Sigmoid colon (tissue), 7 donors: ENCODE results near the gene FCHSD2. TPM values are rescaled to one million over a fixed set of nuclear protein-coding genes. Genes with fewer than 3 reads are reported as not detected.

Experiments
- DNase-seq: peaks from one replicate; pipeline ENCODE4 v3.0.0-alpha.2; 2019
- H3K27ac ChIP-seq, 4 donors: fragments of 200-600 bp; sonication (generic); one replicate each; pipeline ENCODE4 v1.5.1; 2016 to 2019; ENCODE audit warnings: mild to moderate bottlenecking in 1 of 4
- H3K27me3 ChIP-seq, 3 donors: fragments of 200-600 bp; sonication (generic); one replicate each; pipeline ENCODE4 v1.5.1; 2019; ENCODE audit warnings: mild to moderate bottlenecking in 1 of 3
- H3K36me3 ChIP-seq, 4 donors: fragments of 200-600 bp; sonication (generic); one replicate each; pipeline ENCODE4 v1.5.1; 2016 to 2019
- H3K4me1 ChIP-seq, 4 donors: fragments of 200-600 bp; sonication (generic); one replicate each; pipeline ENCODE4 v1.5.1; 2017 to 2019
- H3K4me3 ChIP-seq, 4 donors: fragments of 200-600 bp; sonication (generic); one replicate each; pipeline ENCODE4 v1.5.1; 2017 to 2019; ENCODE audit warnings: mild to moderate bottlenecking in 2 of 4, moderate library complexity in 1 of 4
- H3K9me3 ChIP-seq, 4 donors: fragments of 200-600 bp in 3 of 4; sonication (generic) in 3 of 4; one replicate each; pipeline versions ENCODE4 v1.5.1 to v1.6.1; 2013 to 2019
- CTCF ChIP-seq, 4 experiments: fragments of 450-650 bp in 3 of 4; fragments of 200-600 bp in 1 of 4; IDR thresholded peaks; one replicate each; pipeline ENCODE4 v1.5.1; 2016 to 2019; ENCODE audit warnings: antibody characterized with exemption in 4 of 4, mild to moderate bottlenecking in 3 of 4, moderate library complexity in 2 of 4
- EP300 ChIP-seq, 4 donors: sonication (generic); formaldehyde crosslinking; IDR thresholded peaks; one replicate each; pipeline ENCODE4 v1.6.1; 2017; ENCODE audit warnings: antibody characterized with exemption in 4 of 4
- POLR2A ChIP-seq, 2 donors: fragments of 450-650 bp; IDR thresholded peaks; one replicate each; pipeline ENCODE4 v1.6.1; 2016; ENCODE audit warnings: antibody characterized with exemption in 2 of 2, mild to moderate bottlenecking in 2 of 2, moderate library complexity in 2 of 2
- POLR2AphosphoS5 ChIP-seq, 4 donors: sonication (generic); formaldehyde crosslinking; IDR thresholded peaks; one replicate each; pipeline ENCODE4 v1.6.1; 2017; ENCODE audit warnings: antibody characterized with exemption in 4 of 4
- WGBS, 2 donors: extraction: QIAGEN DNeasy Blood & Tissue Kit; methylation state at CpG; one replicate each; pipeline ENCODE4 v1.1.7; 2013; 5-methylcytosine and 5-hydroxymethylcytosine counted together
- intact Hi-C: fragments of 100-400 bp; cut with DNase I; formaldehyde crosslinking; loops from one replicate; pipeline ENCODE4 v1.15.1; 2023
- polyA plus RNA-seq, 3 donors: library from polyadenylated mRNA; stranded (reverse); fragments of 200-250 nt; gene quantifications; one replicate each; pipeline ENCODE4 v1.2.3, GENCODE V29; 2013
- total RNA-seq, 4 donors: library from RNA; depleted of rRNA; stranded (reverse); fragments of >200 nt; gene quantifications; one replicate each; pipeline ENCODE4 v1.1.0, GENCODE V29; 2016
- donor health status: healthy with polysubstance abuse.
- donor health status: Bipolar disorder and iron deficiency.
- donor health status: healthy.

FCHSD2 gene
- total and polyA plus RNA-seq, 7 donors, result 6.9 to 36.3 (median 18.6) TPM

GRCh38 chr11:72821221-72821919 is 320.7 kb downstream of the FCHSD2 start:
- intact Hi-C loops, result loop anchor here (5.0 to 10.0 kb wide), 2 partner anchors 321 to 543 kb away; partner anchors contain the start of gene FCHSD2
- peaks cover 0 to 21% (median 8%) of the 10 kb centered on the region in 4 donors for H3K36me3 ChIP-seq
- no peaks in the 10 kb centered on the region for H3K9me3 ChIP-seq
- H3K4me1 ChIP-seq, result peaks cover 0 to 19% (median 16%) of the 10 kb centered on the region in 4 donors
- no peak for DNase-seq
- WGBS, 2 donors, result 39 to 69% methylated on average over 50 of the region's 50 CpGs
- H3K4me3 ChIP-seq, result peak overlapping the region; percentile 34 to 55 (median 48)
- TF ChIP-seq POLR2A (IDR thresholded peaks at IDR 0.05), result no peak
- no peak for TF ChIP-seq POLR2AphosphoS5 (IDR thresholded peaks at IDR 0.05)
- TF ChIP-seq CTCF (IDR thresholded peaks at IDR 0.05), result no peak
- no peaks in the 10 kb centered on the region for H3K27me3 ChIP-seq
- peak overlapping the region; percentile 71 to 75 (median 74) for H3K27ac ChIP-seq

GRCh38 chr11:72820439-72821139 is 321.5 kb downstream of the FCHSD2 start:
- no peak overlapping the region for H3K4me3 ChIP-seq
- intact Hi-C loops, result loop anchor here (5.0 to 10.0 kb wide), 2 partner anchors 322 to 544 kb away; partner anchors contain the start of gene FCHSD2
- no peak overlapping the region for H3K27ac ChIP-seq
- no peak for DNase-seq
- TF ChIP-seq POLR2AphosphoS5 (IDR thresholded peaks at IDR 0.05) (no peak), EP300 (IDR thresholded peaks at IDR 0.05) (no peak), CTCF (IDR thresholded peaks at IDR 0.05) (no peak)
- H3K27me3 ChIP-seq, result no peaks in the 10 kb centered on the region
- peaks cover 0 to 26% (median 21%) of the 10 kb centered on the region in 4 donors for H3K4me1 ChIP-seq
- no peaks in the 10 kb centered on the region for H3K9me3 ChIP-seq
- H3K36me3 ChIP-seq, result peaks cover 0 to 21% (median 8%) of the 10 kb centered on the region in 4 donors
- 95 to 96% methylated on average over 15 of the region's 15 CpGs for WGBS, 2 donors

GRCh38 chr11:72818971-72819370 is 323.1 kb downstream of the FCHSD2 start:
- TF ChIP-seq CTCF (IDR thresholded peaks at IDR 0.05), result no peak
- TF ChIP-seq POLR2AphosphoS5 (IDR thresholded peaks at IDR 0.05), result no peak
- no peak for TF ChIP-seq POLR2A (IDR thresholded peaks at IDR 0.05)
- no peak for TF ChIP-seq EP300 (IDR thresholded peaks at IDR 0.05)
- no peak for DNase-seq
- peaks cover 0 to 21% (median 8%) of the 10 kb centered on the region in 4 donors for H3K36me3 ChIP-seq
- no peak overlapping the region for H3K27ac ChIP-seq
- H3K9me3 ChIP-seq, result no peaks in the 10 kb centered on the region
- H3K4me3 ChIP-seq, result no peak overlapping the region
- WGBS, 2 donors, result 94 to 95% methylated on average over 4 of the region's 4 CpGs
- peaks cover 0 to 37% (median 30%) of the 10 kb centered on the region in 4 donors for H3K4me1 ChIP-seq
- intact Hi-C loops, result no loop called here
- H3K27me3 ChIP-seq, result no peaks in the 10 kb centered on the region

- Histone ChIP-seq H3K27me3 (no peaks in the 10 kb centered on the region), H3K4me1 (peaks cover 0 to 46% (median 36%) of the 10 kb centered on the region in 4 donors), H3K9me3 (no peaks in the 10 kb centered on the region), H3K27ac (no peak overlapping the region), H3K4me3 (no peak overlapping the region), H3K36me3 (peaks cover 0 to 21% (median 8%) of the 10 kb centered on the region in 4 donors)
- intact Hi-C loops, result no loop called here
- DNase-seq, result no peak
- WGBS, 2 donors, result 98% methylated on average over 4 of the region's 4 CpGs
- TF ChIP-seq CTCF (IDR thresholded peaks at IDR 0.05) (no peak), POLR2AphosphoS5 (IDR thresholded peaks at IDR 0.05) (no peak), EP300 (IDR thresholded peaks at IDR 0.05) (no peak), POLR2A (IDR thresholded peaks at IDR 0.05) (no peak)
Measured at GRCh38 chr11:72817966-72818365, 324.2 kb downstream of the FCHSD2 start.
